Neural cell (in vitro differentiated cells): ENCODE results near the gene TENT4B. TPM values are rescaled to one million over a fixed set of nuclear protein-coding genes. Genes with fewer than 3 reads are reported as not detected.

Experiments
- H2AFZ ChIP-seq: fragments of 200-600, 300-800 bp; sonication (generic), shearing (Covaris generic); 2 replicates; pipeline ENCODE4 v1.6.0; 2014; ENCODE audit warnings: low read depth, mild to moderate bottlenecking, antibody characterized with exemption, low read length, moderate library complexity
- H3F3A ChIP-seq: fragments of 200-600 bp; shearing (Covaris generic); 2 replicates; pipeline ENCODE4 v1.6.1; 2016; ENCODE audit warnings: mild to moderate bottlenecking, moderate library complexity, mixed read lengths, antibody characterized with exemption, low read length; ENCODE audit not compliant: insufficient read depth, poor library complexity, severe bottlenecking
- H3K27ac ChIP-seq: fragments of 200-600, 300-800 bp; sonication (generic), shearing (Covaris generic); 2 replicates; pipeline ENCODE4 v1.5.1; 2014; ENCODE audit warnings: mild to moderate bottlenecking, low read length, moderate library complexity
- H3K27me3 ChIP-seq: fragments of 300-800, 200-600 bp; sonication (generic), shearing (Covaris generic); 2 replicates; pipeline ENCODE4 v1.6.0; 2014; ENCODE audit warnings: mild to moderate bottlenecking, low read depth, low read length, moderate library complexity; ENCODE audit not compliant: insufficient read depth
- H3K36me3 ChIP-seq: fragments of 300-800, 200-600 bp; sonication (generic), shearing (Covaris generic); 2 replicates; pipeline ENCODE4 v1.5.1; 2014; ENCODE audit warnings: mild to moderate bottlenecking, antibody characterized with exemption, low read length, moderate library complexity; ENCODE audit not compliant: insufficient read depth
- H3K4me2 ChIP-seq: fragments of 300-800, 200-600 bp; sonication (generic), shearing (Covaris generic); 2 replicates; pipeline ENCODE4 v1.6.0; 2014; ENCODE audit warnings: mild to moderate bottlenecking, low read length
- H3K4me3 ChIP-seq: fragments of 300-800, 200-600 bp; sonication (generic), shearing (Covaris generic); 2 replicates; pipeline ENCODE4 v1.5.1; 2014; ENCODE audit warnings: mild to moderate bottlenecking, low read length, moderate library complexity
- H3K79me2 ChIP-seq: fragments of 200-600 bp; shearing (Covaris generic); replicated peaks from 2 replicates; pipeline ENCODE4 v1.6.0; 2014; ENCODE audit warnings: mild to moderate bottlenecking, low read length, moderate library complexity; ENCODE audit not compliant: insufficient read depth
- H3K9ac ChIP-seq: fragments of 300-800, 200-600 bp; sonication (generic), shearing (Covaris generic); 2 replicates; pipeline ENCODE4 v1.6.1; 2016; ENCODE audit warnings: mild to moderate bottlenecking, low read length, mixed read lengths
- H3K9me2 ChIP-seq: fragments of 200-600 bp; shearing (Covaris generic); 2 replicates; pipeline ENCODE4 v1.6.1; 2016; ENCODE audit warnings: mild to moderate bottlenecking, low read length, mixed read lengths; ENCODE audit not compliant: insufficient read depth
- H3K9me3 ChIP-seq: fragments of 200-600, 300-800 bp; sonication (generic), shearing (Covaris generic); 2 replicates; pipeline ENCODE4 v1.6.1; 2016; ENCODE audit warnings: mild to moderate bottlenecking, mixed run types, low read length, moderate library complexity, mixed read lengths
- H4K20me1 ChIP-seq: fragments of 200-600 bp; shearing (Covaris generic); 2 replicates; pipeline ENCODE4 v1.6.1; 2016; ENCODE audit warnings: mild to moderate bottlenecking, mixed run types; ENCODE audit not compliant: insufficient read depth
- EP300 ChIP-seq: fragments of 450-650 bp; conservative IDR thresholded peaks from 2 replicates; pipeline ENCODE4 v1.6.1; 2014; ENCODE audit warnings: antibody characterized with exemption, mild to moderate bottlenecking, moderate library complexity; ENCODE audit not compliant: poor library complexity, severe bottlenecking
- EZH2 ChIP-seq: fragments of 200-600, 300-800 bp; shearing (Covaris generic), sonication (generic); IDR thresholded peaks from 2 replicates; pipeline ENCODE4 v1.6.1; 2014; ENCODE audit warnings: antibody characterized with exemption, low read length, borderline replicate concordance, mild to moderate bottlenecking; ENCODE audit not compliant: insufficient read depth, poor library complexity, severe bottlenecking
- MXI1 ChIP-seq: fragments of 450-650 bp; conservative IDR thresholded peaks from 2 replicates; pipeline ENCODE4 v1.6.1; 2014; ENCODE audit warnings: antibody characterized with exemption, mild to moderate bottlenecking; ENCODE audit not compliant: poor library complexity, severe bottlenecking
- POLR2AphosphoS5 ChIP-seq: IDR thresholded peaks from 2 replicates; pipeline ENCODE4 v1.6.1; 2012
- RAD21 ChIP-seq: fragments of 450-650 bp; conservative IDR thresholded peaks from 2 replicates; pipeline ENCODE4 v1.6.1; 2014; ENCODE audit warnings: antibody characterized with exemption, mild to moderate bottlenecking, moderate library complexity
- REST ChIP-seq: IDR thresholded peaks from 2 replicates; pipeline ENCODE4 v1.6.1; 2012; ENCODE audit warnings: borderline replicate concordance
- SMC3 ChIP-seq: fragments of 450-650 bp; conservative IDR thresholded peaks from 2 replicates; pipeline ENCODE4 v1.6.1; 2014; ENCODE audit warnings: antibody characterized with exemption, mild to moderate bottlenecking, moderate library complexity; ENCODE audit not compliant: poor library complexity
- TAF1 ChIP-seq: IDR thresholded peaks from 2 replicates; pipeline ENCODE4 v1.6.1; 2012; ENCODE audit warnings: low read depth
- polyA minus RNA-seq: library from RNA; depleted of rRNA, polyadenylated mRNA; stranded (reverse); fragments of >200 nt; gene quantifications from 2 replicates; pipeline ENCODE4 v1.2.3, GENCODE V29; 2014
- polyA plus RNA-seq: library from polyadenylated mRNA; depleted of rRNA; stranded (reverse); fragments of >200 nt; gene quantifications from 2 replicates; pipeline ENCODE4 v1.2.3, GENCODE V29; 2014
- TF ChIP-seq, protein P1 (sequence below): fragments of 450-650 bp; IDR thresholded peaks from 2 replicates; pipeline ENCODE4 v1.5.1; 2014; ENCODE audit warnings: antibody characterized with exemption, mild to moderate bottlenecking, moderate library complexity; ENCODE audit not compliant: poor library complexity, severe bottlenecking

The TENT4B gene
- polyA plus RNA-seq: 16.6 and 16.9 TPM in 2 replicates
- 27.8 and 30.8 TPM in 2 replicates for polyA minus RNA-seq

DNA sequence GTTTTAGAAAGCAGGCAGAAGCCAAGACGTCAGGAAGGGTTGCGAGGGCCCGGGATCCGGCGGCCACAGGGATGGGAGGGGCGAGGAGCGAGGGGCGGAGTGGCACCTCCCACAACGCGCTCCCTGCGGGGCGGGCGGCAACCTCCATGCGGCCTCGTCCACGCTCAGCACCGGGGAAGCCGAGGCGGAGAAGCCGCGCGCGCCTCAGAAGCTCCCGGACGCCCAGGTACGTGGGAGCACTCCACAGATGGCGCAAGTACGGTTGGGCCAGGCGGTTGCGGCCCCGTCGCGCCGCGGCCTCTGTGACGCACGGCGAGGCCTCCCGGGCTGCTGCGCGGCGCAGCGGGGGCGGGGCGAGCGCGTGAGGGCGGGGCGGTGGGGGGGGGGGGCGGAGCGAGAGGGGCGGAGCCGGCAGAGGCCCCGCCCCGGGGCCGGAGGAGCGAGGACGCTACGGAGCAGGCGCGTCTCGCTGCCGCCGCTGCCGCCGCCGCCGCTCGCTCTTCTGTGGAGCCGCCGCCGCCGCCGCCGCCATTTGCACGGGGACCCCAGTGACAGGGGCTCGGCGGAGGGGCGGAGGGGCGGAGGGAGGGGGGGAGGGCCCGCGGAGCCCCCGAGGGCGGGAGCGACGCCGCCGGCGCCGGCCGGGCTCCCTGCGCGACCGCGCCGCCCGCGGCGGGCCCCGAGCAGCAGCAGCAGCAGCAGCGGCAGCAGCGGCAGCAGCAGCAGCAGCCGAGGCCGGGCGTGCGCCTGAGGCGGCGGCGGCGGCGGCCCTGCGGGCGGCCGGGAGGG lies at the start of gene TENT4B:
Gene TENT4B, plus strand, starts transcription at position 500 of the 789 bp plus-strand sequence. CDS start 316 bp downstream, outside the sequence.
- Histone ChIP-seq H3K27ac (peak within 1 kb of the TSS; percentile 83), H3K9me3 (no peaks in the 10 kb centered on the region), H3K36me3 (no peaks in the 10 kb centered on the region), H3K79me2 (peaks cover 38% of the 10 kb centered on the region), H4K20me1 (peaks cover 6% of the 10 kb centered on the region), H3K9ac (peak within 1 kb of the TSS; percentile 84), H2AFZ (peak within 1 kb of the TSS; percentile 85), H3K9me2 (no peaks in the 10 kb centered on the region), H3F3A (no peaks in the 10 kb centered on the region), H3K4me2 (peak within 1 kb of the TSS; percentile 95), H3K4me3 (peak within 1 kb of the TSS; percentile 99), H3K27me3 (no peaks in the 10 kb centered on the region)
- TF ChIP-seq, protein P1, sequence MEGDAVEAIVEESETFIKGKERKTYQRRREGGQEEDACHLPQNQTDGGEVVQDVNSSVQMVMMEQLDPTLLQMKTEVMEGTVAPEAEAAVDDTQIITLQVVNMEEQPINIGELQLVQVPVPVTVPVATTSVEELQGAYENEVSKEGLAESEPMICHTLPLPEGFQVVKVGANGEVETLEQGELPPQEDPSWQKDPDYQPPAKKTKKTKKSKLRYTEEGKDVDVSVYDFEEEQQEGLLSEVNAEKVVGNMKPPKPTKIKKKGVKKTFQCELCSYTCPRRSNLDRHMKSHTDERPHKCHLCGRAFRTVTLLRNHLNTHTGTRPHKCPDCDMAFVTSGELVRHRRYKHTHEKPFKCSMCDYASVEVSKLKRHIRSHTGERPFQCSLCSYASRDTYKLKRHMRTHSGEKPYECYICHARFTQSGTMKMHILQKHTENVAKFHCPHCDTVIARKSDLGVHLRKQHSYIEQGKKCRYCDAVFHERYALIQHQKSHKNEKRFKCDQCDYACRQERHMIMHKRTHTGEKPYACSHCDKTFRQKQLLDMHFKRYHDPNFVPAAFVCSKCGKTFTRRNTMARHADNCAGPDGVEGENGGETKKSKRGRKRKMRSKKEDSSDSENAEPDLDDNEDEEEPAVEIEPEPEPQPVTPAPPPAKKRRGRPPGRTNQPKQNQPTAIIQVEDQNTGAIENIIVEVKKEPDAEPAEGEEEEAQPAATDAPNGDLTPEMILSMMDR: peak; percentile 8
- TF ChIP-seq RAD21 (no peak), REST (no peak), TAF1 (no peak), POLR2AphosphoS5 (peak; percentile 78), MXI1 (peak; percentile 85), EP300 (peak; percentile 53), SMC3 (peak; percentile 42), EZH2 (no peak)

GRCh38 chr16:50103764-50104163 lies 49.3 kb upstream of the TENT4B start:
- Histone ChIP-seq H3F3A (no peaks in the 10 kb centered on the region), H4K20me1 (no peaks in the 10 kb centered on the region), H3K36me3 (peaks cover 5% of the 10 kb centered on the region), H3K27ac (no peak overlapping the region), H3K9me2 (no peaks in the 10 kb centered on the region), H3K9me3 (no peaks in the 10 kb centered on the region), H3K9ac (no peak overlapping the region), H3K27me3 (no peaks in the 10 kb centered on the region), H3K4me3 (no peak overlapping the region), H3K79me2 (no peaks in the 10 kb centered on the region), H2AFZ (no peak overlapping the region), H3K4me2 (no peak overlapping the region)
- TF ChIP-seq REST (no peak), TAF1 (no peak), RAD21 (no peak), MXI1 (no peak), POLR2AphosphoS5 (no peak), EZH2 (no peak), SMC3 (no peak), EP300 (no peak)
- TF ChIP-seq, protein P1: no peak
